PFSK-1 (cell line): ENCODE results near the gene IL9R.

Experiments used
- FOXP2 ChIP-seq: optimal IDR thresholded peaks from 2 replicates; pipeline ENCODE3; 2011; ENCODE audit warnings: borderline replicate concordance, control low read depth, inconsistent platforms; ENCODE audit not compliant: insufficient read depth; ENCODE audit errors: extremely low read length, extremely low read depth
- POLR2AphosphoS5 ChIP-seq: IDR thresholded peaks from 2 replicates; pipeline ENCODE4 v1.6.1; 2012; ENCODE audit warnings: low read depth, mild to moderate bottlenecking, control low read depth, low read length, moderate library complexity
- SIN3A ChIP-seq: IDR thresholded peaks from 2 replicates; pipeline ENCODE4 v1.6.1; 2012; ENCODE audit warnings: mild to moderate bottlenecking, low read length, moderate library complexity, borderline replicate concordance; ENCODE audit not compliant: insufficient read depth
- TAF1 ChIP-seq: IDR thresholded peaks from 2 replicates; pipeline ENCODE4 v1.6.1; 2012; ENCODE audit warnings: low read length, control low read depth, borderline replicate concordance; ENCODE audit not compliant: insufficient read depth
- TF ChIP-seq, protein P1 (sequence below), 2 experiments: IDR thresholded peaks; 2 replicates each; pipeline versions ENCODE4 v1.6.1 to v1.8.0; 2011 to 2012; ENCODE audit warnings: low read depth in 2 of 2, low read length in 2 of 2, control low read depth in 1 of 2, inconsistent platforms in 1 of 2, mild to moderate bottlenecking in 1 of 2, moderate library complexity in 1 of 2; ENCODE audit not compliant: insufficient read depth in 1 of 2

Gene IL9R

GRCh38 chrX:155966876-155967275 is 30.6 kb upstream of the IL9R start:
- TF ChIP-seq POLR2AphosphoS5 = no peak
- TF ChIP-seq FOXP2 = no peak
- no peak for TF ChIP-seq SIN3A
- TF ChIP-seq TAF1 = no peak
- TF ChIP-seq, protein P1, sequence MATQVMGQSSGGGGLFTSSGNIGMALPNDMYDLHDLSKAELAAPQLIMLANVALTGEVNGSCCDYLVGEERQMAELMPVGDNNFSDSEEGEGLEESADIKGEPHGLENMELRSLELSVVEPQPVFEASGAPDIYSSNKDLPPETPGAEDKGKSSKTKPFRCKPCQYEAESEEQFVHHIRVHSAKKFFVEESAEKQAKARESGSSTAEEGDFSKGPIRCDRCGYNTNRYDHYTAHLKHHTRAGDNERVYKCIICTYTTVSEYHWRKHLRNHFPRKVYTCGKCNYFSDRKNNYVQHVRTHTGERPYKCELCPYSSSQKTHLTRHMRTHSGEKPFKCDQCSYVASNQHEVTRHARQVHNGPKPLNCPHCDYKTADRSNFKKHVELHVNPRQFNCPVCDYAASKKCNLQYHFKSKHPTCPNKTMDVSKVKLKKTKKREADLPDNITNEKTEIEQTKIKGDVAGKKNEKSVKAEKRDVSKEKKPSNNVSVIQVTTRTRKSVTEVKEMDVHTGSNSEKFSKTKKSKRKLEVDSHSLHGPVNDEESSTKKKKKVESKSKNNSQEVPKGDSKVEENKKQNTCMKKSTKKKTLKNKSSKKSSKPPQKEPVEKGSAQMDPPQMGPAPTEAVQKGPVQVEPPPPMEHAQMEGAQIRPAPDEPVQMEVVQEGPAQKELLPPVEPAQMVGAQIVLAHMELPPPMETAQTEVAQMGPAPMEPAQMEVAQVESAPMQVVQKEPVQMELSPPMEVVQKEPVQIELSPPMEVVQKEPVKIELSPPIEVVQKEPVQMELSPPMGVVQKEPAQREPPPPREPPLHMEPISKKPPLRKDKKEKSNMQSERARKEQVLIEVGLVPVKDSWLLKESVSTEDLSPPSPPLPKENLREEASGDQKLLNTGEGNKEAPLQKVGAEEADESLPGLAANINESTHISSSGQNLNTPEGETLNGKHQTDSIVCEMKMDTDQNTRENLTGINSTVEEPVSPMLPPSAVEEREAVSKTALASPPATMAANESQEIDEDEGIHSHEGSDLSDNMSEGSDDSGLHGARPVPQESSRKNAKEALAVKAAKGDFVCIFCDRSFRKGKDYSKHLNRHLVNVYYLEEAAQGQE (IDR thresholded peaks at IDR 0.05; ENCODE audit: insufficient read depth in 1 of 2, low read depth in 2 of 2, low read length in 2 of 2) = no peak

DNA sequence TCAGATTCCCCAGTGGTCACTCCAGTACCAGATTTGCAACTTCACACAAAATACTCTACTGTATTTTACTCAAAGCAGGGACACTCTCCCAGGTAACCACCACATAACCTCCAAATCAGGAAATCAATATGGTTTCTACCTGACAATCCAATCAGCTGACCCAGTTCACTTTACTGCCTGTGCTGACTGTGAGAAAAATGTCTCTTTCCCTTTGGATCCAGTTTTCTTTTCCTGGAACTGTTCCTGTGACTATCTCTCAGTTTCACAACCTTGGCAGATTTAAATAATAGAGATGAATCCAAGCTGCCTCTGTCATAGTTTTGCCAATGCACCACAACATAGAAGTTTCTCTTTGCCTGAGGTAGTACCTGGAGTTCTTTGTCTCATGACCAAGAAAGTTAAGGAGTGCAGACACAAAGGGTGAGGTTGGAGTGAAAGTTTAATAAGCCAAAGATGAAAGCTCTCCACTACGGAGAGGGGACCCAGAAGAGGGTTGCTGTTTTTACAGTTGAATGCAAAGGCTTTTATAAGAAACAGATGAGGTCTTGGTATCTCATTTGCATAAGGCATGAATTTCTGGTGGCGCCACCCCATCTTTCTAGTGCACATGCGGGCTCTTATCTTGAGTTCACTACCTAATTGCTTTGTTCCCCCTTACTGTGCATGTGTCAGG is 29.7 kb upstream of the IL9R start:
- TF ChIP-seq POLR2AphosphoS5 (no peak), SIN3A (no peak), FOXP2 (no peak), TAF1 (no peak)
- TF ChIP-seq, protein P1 (IDR thresholded peaks at IDR 0.05; ENCODE audit: insufficient read depth in 1 of 2, low read depth in 2 of 2, low read length in 2 of 2) = no peak

DNA sequence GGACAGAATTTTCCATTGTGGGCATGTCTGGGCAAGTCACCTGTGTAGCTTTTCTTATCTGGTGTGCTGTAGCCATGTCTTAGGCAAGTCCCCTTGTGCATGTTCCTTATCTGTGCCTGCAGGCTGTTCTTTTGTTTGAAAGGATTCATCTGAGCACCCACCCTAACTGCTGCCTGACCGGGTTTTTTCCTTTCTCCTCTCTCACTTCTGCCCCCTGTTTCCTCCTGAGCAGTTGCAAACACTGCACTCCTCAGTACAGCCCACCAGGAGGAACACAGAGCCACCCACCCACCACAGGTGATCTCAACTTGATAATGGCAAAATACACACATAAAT is 29.2 kb upstream of the IL9R start:
- TF ChIP-seq SIN3A (no peak), POLR2AphosphoS5 (no peak), TAF1 (no peak), FOXP2 (no peak)
- TF ChIP-seq, protein P1 (IDR thresholded peaks at IDR 0.05; ENCODE audit: insufficient read depth in 1 of 2, low read depth in 2 of 2, low read length in 2 of 2) = no peak

- no peak for TF ChIP-seq FOXP2
- no peak for TF ChIP-seq POLR2AphosphoS5
- TF ChIP-seq TAF1 = no peak
- no peak for TF ChIP-seq SIN3A
- TF ChIP-seq, protein P1 (IDR thresholded peaks at IDR 0.05; ENCODE audit: insufficient read depth in 1 of 2, low read depth in 2 of 2, low read length in 2 of 2) = no peak
Measured at GRCh38 chrX:155968791-155969190, 28.7 kb upstream of the IL9R start.

DNA sequence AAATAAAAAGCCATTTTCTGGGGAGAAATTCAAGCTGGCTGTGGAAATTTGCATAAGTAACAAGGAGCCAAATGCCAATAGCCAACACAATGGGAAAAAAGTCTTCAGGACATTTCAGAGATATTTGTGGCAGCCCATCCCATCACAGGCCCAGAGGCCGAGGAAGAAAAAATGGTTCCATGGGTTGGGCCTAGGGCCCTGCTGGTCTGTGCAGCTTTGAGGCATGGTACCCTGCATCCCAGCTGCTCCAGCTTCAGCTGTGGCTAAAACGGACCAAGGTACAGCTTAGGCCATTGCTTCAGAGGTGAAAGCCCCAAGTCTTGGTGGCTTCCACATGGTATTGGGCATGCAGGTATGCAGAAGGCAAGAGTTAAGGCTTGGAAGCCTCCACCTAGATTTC is 14.2 kb upstream of the IL9R start:
- TF ChIP-seq, protein P1 (IDR thresholded peaks at IDR 0.05; ENCODE audit: insufficient read depth in 1 of 2, low read depth in 2 of 2, low read length in 2 of 2) = no peak
- TF ChIP-seq SIN3A = no peak
- TF ChIP-seq FOXP2 = no peak
- TF ChIP-seq POLR2AphosphoS5 = no peak
- no peak for TF ChIP-seq TAF1
